DMS 273 (cell line): Measurements from ENCODE around the gene MAPRE2.

ENCODE experiments used
- DNase-seq: peaks from one replicate; lab custom pipeline; 2025; ENCODE audit not compliant: unreplicated experiment; lab: John Stamatoyannopoulos, UW

Gene MAPRE2

DNA sequence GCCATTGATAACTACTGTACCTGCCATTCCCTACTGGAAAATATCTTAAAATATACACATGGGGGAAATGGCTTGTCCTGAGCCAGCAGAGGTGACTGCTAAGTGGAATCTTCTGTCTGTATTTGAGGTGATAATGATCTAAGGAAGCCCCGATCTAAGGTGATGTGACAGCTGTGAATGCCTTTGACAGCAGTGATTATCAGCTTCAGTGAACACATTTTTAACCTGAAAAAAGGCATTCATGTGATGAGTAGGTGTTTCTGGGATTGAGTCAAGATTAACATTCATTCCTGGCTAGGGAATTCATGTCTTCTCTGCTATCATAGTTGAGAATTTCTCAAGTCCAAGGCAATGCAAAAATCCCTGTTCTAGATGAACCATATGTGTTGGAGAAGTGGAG lies 9.1 kb upstream of the MAPRE2 start:
- DNase-seq, result no peak

DNA sequence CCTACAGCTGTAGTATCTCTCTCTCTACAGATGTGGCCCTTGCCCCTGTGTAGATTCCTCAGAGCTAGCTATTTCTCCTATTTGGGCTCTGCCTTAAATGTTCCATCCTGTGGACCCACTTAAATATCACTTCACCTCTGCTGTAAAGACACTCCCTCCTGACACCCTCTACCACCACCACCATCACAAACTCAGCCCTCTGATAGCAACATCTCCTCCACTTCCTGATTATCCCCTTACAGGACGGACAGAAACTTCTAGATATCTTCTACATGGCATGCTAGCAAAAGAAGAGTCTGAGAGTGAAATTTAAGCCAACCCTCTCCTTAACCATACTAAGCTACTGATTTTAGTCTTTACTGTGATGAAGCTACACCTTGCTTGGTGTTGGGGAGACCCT lies 3.2 kb upstream of the MAPRE2 start:
- no peak for DNase-seq

DNA sequence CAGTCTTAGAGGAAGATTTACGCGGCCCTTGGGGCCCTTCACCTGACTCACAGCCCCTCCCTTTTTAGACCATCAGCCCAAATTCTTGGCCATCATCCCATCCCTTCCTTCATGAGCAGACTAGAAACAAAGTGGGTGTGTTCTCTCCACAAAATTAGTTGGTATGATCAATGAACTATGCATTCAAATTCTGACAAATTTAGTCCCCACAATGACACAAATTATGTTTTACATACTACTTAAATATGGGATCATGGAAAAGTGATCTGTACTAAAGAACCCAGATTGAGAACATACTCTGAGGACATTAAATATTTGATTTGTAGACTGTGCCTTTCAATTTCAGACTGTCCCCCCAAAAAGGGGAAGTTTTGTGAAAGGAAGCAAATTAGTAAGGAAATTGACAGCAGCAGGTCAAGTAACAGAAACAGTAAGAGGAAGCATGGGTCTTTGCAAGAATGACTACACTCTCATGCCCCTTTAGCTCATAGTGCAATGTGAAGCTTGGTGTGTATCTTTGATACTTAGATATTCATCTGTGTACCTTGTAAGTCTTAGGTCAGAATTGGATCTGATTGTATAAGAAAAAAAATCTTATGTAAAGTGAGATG lies 2.2 kb upstream of the MAPRE2 start:
- no peak for DNase-seq

DNA sequence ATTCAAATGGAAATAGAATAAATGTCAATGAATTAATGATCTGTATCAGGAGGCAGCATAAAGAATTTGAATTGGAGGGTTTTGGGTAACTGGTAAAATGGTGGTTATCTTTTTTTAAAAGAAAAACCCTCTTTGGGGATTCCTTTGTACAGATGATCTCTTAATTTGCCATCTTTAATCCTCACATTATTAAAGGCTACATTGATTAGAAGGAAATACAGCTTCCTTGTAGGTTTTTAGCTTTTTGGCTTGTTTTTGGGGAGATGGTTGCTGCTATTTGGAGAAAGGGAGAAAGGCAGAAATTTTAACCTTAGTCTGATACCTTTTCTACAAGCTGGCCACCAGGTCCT lies 600 bp upstream of the MAPRE2 start:
- DNase-seq, result no peak

DNA sequence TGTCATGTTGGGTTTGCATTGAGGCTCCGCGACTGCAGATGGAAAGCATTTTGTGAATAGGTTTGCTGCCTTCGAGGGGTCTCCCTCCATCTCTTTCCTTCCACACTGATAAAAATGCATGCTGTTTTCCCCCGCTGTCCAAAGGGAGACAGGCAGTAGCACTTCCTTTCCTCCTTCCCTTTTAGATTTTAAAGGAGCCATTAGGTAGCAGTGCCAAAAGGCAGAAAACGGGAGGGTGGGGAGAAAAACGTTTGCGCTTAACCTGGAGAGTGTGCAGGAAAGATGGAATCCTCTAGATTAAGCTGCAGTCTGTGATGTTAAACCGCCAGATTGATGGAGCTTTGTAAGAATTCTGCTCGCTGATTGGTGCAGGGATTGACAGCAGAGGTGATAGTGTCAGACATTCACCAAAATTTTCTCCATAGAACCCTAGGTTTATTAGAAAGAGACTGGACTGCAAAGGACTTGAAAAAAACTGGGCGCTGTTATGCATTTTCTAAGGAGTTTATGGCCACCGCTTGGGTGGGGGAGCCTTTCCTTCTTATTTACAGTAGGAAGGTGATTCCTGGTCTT lies 688 bp downstream of the MAPRE2 start:
- peak; percentile 61 for DNase-seq

DNA sequence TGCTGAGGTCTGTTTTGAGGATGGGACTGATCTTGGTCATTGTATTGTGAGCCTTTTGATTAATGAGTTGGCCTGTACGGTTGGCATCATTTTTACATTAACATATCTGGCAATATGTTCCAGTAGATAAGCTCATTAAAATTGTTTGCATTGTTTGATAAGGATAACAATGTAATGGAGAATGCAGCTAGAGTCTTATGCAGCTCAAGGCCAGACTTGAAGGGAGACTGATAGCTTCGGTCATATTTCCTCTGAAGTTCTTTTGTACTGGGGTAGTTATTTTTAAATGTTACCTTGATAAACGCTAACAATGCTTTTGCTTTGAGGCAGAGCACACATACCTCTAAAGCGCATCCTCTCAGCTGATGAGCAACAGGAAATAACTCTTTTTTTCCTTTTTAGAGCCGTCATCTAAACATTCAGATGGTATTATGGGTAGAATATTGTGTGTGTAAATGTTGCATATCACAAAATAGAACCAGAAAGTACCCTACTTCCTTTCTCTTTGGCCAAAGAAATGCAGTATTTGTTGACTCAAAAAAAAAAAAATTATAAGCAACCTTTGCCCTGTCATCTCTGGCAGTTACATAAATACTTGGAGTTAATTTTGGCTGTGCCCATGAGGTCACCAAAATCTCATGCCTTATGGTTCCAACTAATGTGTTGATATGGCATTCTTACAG lies 1.3 kb downstream of the MAPRE2 start:
- peak; percentile 22 for DNase-seq

DNA sequence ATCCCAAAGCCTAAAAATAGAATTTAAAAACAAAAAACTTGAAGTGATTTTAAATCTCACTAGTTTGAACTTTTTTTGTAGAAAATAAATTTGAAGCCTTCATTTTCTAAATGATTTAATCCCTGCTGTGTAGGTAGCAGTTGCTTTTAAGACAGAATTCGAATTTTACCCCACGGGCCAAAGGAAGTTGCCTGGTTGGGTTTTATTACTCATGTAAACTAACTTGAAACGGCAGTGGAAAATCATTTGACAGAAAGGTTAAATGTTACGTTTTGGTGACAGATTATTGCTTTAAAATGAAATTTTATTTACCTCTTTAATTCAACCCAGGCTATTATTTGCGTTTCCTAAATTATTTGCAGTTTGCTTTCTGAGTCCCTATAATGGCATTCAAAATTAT lies 2.0 kb downstream of the MAPRE2 start:
- DNase-seq, result no peak

DNA sequence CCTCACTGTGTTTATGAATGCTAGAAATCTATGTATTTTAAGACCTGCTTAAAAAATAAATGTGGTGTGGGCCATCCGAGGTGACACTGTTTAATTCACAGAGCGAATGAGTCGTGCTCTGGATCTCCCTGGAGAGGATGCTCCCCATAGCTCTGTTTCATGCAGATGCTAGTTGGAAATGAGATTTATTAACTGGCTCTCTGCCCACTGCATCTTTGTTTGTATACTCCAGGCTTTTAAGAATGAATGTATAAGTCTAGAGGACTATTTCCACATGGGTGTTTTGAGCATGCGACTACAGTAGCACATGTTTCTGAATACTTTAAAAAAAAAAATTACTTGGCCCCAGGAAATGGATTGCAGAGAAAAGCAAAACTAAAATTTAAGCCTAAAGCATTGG lies 3.9 kb downstream of the MAPRE2 start:
- peak; percentile 47 for DNase-seq

DNA sequence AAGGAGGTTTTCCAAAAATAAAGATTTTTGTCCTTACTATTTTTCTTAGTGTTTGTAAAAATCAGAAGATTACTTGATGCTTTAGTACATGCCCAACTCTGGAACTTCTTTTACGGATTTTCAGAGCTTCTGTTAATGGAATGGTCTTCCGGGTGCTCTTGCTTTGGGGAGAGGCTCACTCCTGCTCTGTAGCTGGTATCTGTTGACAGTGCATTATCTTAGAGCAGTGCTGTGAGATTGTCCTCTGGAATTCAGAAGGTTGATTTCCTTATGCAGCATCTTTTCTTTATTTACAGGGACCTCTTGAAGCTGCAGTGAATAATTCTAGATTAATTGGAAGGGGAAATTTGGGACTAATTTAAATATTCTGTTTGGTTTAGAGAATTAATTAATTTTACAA lies 4.6 kb downstream of the MAPRE2 start:
- DNase-seq, result no peak

DNA sequence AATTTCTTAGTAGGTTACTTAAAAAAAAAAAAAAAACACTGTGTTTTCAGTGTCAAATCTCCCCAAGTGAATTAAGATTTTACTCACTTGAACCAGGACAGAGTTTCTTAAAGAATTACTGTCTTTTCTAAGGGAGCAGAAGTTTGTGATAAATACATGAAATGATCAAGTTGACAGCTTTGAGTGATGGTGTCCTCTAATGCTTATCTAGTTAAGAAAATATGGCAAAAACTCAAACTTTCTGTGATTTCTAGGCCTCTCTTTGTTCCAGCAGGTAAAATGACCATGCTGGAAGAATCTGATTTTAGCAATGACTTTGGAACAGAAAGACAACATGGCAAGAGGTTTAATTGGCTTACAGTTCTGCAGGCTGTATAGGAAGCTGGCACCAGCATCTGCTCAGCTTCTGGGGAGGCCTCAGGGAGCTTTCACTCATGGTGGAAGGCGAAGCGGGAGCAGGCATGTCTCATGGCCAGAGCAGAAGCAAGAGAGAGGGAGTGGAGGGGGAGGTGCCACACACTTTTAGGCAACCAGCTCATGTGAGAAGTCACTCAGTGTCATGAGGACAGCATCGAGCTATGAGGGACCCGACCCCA lies 6.6 kb downstream of the MAPRE2 start:
- DNase-seq, result no peak

DNA sequence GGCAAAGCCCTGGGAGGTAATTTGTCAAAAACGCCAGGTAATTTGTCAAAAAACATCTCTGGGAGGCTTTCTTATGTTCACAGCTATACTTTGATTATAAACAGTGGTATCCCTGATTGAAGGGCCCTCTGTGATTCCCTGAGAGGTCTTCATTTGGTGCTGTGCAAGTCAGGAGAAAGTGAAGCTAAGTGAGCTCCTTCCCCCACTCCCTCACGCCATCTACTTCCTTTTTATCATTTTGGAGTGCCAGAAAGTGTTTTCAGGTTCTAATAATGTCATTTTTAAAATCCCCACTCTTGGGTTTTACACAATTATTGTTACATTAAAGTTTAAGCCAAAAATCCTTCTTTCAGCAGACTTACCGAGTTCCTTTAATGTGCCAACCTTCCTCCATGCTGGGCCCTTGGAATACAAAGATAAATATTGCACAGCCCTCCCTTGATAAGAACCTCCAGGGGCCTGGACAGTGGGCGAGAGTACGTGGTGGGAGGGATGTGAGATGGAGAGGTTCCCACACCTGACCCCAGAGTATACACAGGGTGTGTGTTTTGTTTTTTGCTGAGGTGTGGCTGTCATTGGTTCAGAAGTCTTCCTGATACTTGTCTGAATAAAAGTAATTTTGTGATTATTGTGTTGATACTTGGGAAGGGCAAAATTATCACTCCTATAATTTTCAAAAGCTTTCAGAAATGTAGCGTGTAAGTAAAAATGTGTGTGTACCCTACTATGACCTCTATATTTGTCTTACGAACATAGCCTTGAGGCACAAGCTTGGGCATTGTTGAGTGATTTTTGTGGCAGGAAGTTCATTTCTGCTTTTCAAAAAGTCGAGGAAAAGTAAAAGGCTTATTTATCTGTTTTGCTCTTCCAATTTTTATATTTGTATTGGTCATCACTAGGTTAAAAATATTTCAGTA lies 8.2 kb downstream of the MAPRE2 start:
- no peak for DNase-seq

DNA sequence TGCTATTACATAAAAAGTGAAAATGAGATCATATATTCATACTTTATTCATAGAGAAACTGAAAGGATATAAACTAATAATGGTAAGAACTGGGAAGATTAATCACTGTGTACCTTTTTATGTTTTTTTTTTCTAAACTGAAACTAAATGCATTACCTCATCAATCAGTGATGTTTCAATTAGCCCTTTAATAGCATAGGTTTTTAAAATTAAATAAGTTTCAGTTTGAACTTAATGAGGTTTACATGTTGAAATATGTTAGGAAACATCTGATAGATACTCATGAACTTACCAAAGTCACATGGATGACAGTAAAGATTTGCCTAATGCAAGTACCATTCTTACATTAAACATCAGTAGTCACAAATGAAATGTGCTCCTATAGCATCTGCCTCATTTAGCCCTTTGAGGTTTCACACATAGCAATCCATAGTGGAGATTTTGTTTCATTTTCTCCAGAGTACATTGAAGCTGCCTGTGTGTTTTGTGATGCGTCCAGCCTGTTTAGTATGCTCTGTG lies 8.9 kb downstream of the MAPRE2 start:
- peak; percentile 33 for DNase-seq

DNA sequence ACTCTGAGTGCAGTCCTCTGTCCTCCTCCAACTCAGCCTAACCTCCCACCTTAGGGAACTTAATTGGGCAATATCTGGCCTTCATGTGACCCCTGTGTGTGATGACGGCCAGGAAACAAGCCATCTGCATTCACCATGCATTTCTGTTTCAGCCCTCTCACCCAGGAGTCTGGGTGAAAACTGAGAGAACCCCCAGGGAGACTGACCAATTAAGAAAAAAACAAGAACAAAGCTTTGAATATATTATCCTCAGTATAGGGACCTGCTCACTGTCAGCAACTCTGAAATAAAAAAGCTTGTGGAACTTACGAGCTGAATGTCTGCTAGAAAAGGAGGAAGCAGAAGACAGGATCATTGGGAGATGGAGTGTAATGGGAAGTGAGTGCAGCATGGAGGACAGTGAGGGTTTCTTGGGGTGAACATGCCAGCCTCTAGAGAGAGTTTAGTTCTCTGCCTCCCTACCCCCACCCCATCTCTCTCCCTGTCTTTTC lies 9.5 kb downstream of the MAPRE2 start:
- DNase-seq, result peak; percentile 25

DNA sequence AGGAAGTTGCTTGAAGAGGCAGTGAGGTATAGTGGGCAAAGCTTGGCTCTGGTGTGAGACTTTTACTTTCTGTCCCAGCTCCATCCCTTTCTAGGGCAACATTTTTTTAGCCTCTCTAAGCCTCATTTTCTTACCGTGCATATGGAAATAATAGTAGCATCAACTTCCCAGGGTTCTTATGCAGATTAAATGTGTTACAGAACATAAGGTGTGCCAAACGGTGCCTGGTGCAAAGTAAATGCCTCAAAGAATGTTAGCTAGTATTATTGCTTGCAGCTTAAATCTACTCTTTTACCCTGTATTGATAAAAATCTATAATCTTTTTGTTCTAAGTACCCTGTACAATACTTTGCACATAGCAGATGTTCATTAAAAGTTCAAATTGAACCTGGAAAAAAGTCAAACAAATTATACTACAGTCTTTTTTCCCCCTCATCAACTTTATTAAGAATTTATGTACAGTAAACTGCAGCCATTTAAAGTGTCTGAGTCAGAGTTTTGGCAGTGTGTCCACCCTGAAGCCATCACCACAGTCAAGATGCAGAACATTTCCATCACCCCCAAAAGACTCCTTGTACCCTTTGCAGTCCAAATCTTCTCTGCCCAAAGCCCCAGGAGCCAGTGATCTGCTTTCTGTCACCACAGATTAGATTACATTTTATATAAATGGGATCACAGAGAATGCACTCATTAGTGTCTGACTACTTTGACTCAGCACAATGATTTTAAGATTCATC lies 10.6 kb downstream of the MAPRE2 start:
- DNase-seq, result peak; percentile 14

DNA sequence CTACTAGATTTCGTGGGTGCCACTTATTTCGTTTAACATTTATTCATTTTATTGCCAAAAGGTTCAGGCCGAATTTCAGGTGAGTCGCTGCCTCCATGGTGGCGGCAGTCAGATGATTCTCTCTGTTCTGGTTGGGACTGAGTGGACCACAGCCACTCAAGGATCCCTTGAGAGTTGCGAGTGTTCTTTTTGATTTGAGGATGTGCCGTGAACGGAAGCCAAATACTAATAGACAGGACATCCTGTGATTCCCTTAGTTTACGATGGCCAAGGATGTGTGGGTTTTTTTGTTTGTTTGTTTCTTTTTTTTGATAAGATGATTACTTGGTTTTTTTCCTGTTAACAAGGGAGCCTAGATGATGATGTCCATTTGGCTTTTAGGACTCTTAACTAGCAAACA lies 13.2 kb downstream of the MAPRE2 start:
- DNase-seq, result no peak

DNA sequence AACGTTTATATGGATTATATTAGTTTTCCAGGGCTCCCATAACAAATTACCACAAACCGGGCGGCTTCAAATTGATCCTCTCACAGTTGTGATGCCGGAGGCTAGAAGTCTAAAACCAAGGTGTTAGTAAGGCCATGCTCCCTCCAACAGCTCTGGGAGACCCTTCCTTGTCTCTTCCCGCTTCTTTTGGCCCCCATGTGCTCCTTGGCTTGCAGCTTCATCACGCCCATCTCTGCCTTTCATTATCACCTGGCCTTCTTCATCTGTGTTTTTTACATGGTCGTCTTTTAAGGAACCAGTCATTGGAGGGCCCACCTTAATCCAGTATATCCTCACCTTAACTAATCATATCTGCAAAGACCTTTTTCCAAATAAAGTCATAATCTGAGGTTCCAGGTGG lies 13.9 kb downstream of the MAPRE2 start:
- DNase-seq, result no peak

DNA sequence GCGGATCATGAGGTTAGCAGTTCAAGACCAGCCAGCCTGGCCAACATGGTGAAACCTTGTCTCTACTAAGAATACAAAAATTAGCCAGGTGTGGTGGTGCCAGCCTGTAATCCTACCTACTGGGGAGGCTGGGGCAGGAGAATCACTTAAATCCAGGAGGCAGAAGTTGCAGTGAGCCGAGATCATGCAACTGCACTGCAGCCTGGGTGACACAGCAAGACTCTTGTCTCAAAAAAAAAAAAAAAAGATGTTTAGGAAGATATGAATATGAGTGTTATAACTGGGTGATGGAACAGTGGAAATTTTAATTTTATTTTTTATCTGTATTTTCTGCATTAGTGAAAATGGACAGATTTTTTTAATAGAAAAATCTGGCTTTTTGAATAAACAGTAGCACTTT lies 14.5 kb downstream of the MAPRE2 start:
- DNase-seq, result no peak

DNA sequence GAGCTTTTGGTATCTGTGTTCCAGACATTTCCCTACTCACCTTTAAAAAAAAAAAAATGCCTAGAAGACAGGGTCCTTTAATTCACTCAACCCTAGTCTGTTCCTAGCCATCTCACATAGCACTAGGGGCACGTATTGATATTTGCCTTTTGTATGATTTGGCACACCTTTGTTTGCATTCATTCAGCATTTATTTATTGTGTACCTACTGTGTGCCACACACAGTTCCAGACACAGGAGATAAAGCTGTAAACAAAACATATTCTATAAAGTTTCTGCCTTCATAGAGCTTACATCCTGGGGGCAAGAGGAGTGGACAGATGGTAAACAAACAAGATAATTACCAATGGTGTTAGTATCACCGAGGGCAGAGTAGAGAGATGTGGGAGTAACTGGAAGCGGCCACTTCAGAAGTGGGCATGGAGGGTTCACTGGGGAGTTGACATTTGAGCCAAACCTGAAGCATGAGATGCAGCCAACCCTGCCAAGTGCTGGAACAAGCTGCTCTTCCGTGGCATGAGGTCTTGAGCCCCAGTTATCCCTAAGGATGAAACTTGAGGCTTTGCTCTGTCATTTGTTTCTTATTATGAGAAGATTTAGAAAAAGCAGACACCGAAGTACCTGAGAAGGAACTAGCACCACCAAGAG lies 18.2 kb downstream of the MAPRE2 start:
- DNase-seq, result peak; percentile 87

DNA sequence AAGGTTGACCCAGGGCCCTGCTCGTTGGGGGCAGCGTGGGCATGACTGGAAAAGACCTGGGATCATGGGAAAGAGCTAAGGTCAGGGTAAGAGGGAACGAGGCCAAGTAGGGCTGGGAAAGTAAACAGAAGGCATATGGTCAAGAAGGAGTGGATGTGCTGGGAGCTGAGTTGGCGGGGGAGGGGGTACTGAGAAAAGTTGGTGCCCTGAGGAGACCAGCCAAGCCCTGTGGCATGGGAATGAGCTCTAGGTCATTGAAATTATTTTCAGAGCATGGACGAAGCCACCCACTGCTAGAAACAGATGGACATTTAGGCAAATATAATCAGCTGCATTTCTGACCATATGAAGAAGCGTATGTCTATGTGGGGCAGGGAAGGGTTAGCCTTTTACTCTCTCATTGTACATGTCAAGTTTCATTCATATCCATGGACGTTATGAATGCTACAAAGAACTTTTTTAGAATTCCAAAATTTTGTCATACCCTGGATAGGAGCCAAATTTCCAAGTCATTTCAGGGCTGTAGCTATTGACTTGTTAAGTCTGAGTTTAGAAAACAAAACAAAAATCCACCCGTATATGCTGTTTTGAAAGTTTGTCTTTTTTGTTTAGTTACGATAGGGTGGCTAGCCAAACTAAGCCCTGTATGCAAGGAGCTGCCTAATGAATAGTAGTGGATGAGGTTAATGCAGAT lies 19.1 kb downstream of the MAPRE2 start:
- peak; percentile 86 for DNase-seq
